ENCODE results near the gene HBM. TPM values are rescaled to one million over a fixed set of nuclear protein-coding genes. Genes with fewer than 3 reads are reported as not detected.
A peak's percentile ranks its signal among the peaks of the same experiment; 100 is the strongest.

HBM gene
- total and polyA plus RNA-seq, 10 of the 15 experiments (the other 5 are each of a cell fraction or from before 2014, with no cell fraction given): 0.23 TPM; not detected in 9

DNA sequence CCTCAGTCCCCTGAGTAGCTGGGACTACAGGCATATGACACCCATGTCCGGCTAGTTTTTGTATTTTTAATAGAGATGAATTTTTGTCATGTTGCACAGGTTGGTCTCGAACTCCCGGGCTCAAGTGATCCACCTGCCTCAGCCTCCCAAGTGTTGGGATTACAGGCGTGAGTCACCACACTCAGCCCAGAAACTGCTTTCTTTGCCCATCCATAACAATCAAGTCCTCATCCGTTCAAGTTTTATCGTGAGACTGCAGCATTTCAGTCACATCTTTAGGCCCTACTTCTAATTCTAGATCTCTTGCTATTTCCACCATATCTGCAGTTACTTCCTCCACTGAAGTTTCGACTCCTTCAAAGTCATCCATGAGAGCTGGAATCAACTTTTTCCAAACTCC lies 33.7 kb upstream of the HBM start:
- 95% methylated on average over 7 of the region's 7 CpGs for WGBS (ENCODE audit: insufficient coverage, insufficient replicate concordance, low lambda C conversion rate, missing lambda C conversion rate)
- Histone ChIP-seq H3K9me3 (replicated peaks; ENCODE audit: control insufficient read depth, insufficient read depth, low read length) (no peaks in the 10 kb centered on the region; the same call in 2 of the 3 replicates), H3K27me3 (replicated peaks in 1 of 2; ENCODE audit: control insufficient read depth in 2 of 2, insufficient read depth in 2 of 2, low read length in 1 of 2) (no peaks in the 10 kb centered on the region), H2AFZ (ENCODE audit: control insufficient read depth, low read depth, low read length) (no peak overlapping the region), H3K27ac (ENCODE audit: control insufficient read depth, insufficient read depth) (no peak overlapping the region), H4K20me1 (ENCODE audit: control insufficient read depth, insufficient read depth) (no peaks in the 10 kb centered on the region), H3K4me1 (ENCODE audit: control insufficient read depth, insufficient read depth, low read length) (peaks cover 13% of the 10 kb centered on the region), H3K36me3 (ENCODE audit: control insufficient read depth in 2 of 2, insufficient read depth in 2 of 2, low read length in 1 of 2) (no peaks in the 10 kb centered on the region; a peak in 1 of 4 replicates), H3K4me2 (ENCODE audit: control insufficient read depth, insufficient read depth) (no peak overlapping the region), H3K79me2 (ENCODE audit: control insufficient read depth, insufficient read depth, low read length) (peaks cover 22% of the 10 kb centered on the region), H3K9ac (ENCODE audit: control insufficient read depth, insufficient read depth, low read length) (no peak overlapping the region), H3K4me3 (no peak overlapping the region)
- ChIA-PET POLR2A (interaction anchor here (0.6 to 0.8 kb wide), 2 partner anchors 12 to 375 kb away, joined by 3 to 5 read pairs; no protein-coding TSS in a partner anchor), RAD21 (ENCODE audit: unreplicated experiment) (no interaction called here), SMC1A (ENCODE audit: uncharacterized antibody, unreplicated experiment) (no interaction called here), CTCF (interaction anchor here (1.1 to 1.2 kb wide), 2 partner anchors 29 to 103 kb away, joined by 3 to 4 read pairs; no protein-coding TSS in a partner anchor)
- TF ChIP-seq KDM1A (IDR thresholded peaks at IDR 0.05; ENCODE audit: borderline replicate concordance) (no peak), SIN3A (IDR thresholded peaks at IDR 0.05; ENCODE audit: low read depth, low read length) (no peak), YY1 (IDR thresholded peaks at IDR 0.05; ENCODE audit: low read depth, low read length) (no peak), MTA3 (IDR thresholded peaks at IDR 0.05; ENCODE audit: borderline replicate concordance, low read length) (no peak), NFIC (IDR thresholded peaks at IDR 0.05; ENCODE audit: low read depth, low read length) (no peak), CREM (IDR thresholded peaks at IDR 0.05; ENCODE audit: low read depth) (no peak), HDAC6 (IDR thresholded peaks at IDR 0.05; ENCODE audit: unreplicated experiment) (no peak)
- ATAC-seq: no peak
- intact Hi-C loops (cut with micrococcal nuclease; ENCODE audit: unreplicated experiment): no loop called here
- FAIRE-seq: no peak
- in situ Hi-C loops (cut with MboI): no loop called here
- no peak for DNase-seq (ENCODE audit: low read depth, low spot score)
- no TSS peak for BruUV-seq (replicated peaks)

DNA sequence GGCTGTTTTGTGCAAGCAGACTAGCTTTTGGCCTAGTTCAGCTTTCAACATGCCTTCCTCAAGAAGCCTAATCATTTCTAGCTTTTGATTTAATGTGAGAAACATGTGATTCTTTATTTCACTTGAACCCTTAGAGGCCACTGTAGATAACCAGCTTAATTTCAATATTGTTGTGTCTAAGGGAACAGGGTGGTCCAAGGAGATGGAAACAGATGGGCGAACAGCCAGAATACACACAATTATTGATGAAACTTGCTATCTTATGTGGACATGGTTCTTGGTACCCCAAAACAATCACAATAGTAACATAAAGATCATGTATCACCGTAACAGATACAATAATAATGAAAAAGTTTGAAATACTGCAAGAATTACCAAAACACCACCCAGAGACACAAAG lies 32.1 kb upstream of the HBM start:
- RAD21 ChIA-PET (ENCODE audit: unreplicated experiment): no interaction called here
- H3K9me3 ChIP-seq (replicated peaks; ENCODE audit: control insufficient read depth, insufficient read depth, low read length): no peaks in the 10 kb centered on the region; the same call in 2 of the 3 replicates
- TF ChIP-seq HDGF (IDR thresholded peaks at IDR 0.05) (no peak), FOS (IDR thresholded peaks at IDR 0.05; ENCODE audit: borderline replicate concordance, extremely low read depth, insufficient read length) (no peak), ZNF207 (IDR thresholded peaks at IDR 0.05; ENCODE audit: borderline replicate concordance) (no peak), HDAC6 (IDR thresholded peaks at IDR 0.05; ENCODE audit: unreplicated experiment) (no peak), STAT3 (IDR thresholded peaks at IDR 0.05; ENCODE audit: low read depth, low read length) (no peak), SMC3 (IDR thresholded peaks at IDR 0.05; ENCODE audit: borderline replicate concordance, low read length) (no peak), EGR1 (IDR thresholded peaks at IDR 0.05; ENCODE audit: borderline replicate concordance in 1 of 2, low read depth in 2 of 2, low read length in 2 of 2) (no peak), YY1 (IDR thresholded peaks at IDR 0.05; ENCODE audit: low read depth, low read length) (no peak)
- TF ChIP-seq, protein P1, sequence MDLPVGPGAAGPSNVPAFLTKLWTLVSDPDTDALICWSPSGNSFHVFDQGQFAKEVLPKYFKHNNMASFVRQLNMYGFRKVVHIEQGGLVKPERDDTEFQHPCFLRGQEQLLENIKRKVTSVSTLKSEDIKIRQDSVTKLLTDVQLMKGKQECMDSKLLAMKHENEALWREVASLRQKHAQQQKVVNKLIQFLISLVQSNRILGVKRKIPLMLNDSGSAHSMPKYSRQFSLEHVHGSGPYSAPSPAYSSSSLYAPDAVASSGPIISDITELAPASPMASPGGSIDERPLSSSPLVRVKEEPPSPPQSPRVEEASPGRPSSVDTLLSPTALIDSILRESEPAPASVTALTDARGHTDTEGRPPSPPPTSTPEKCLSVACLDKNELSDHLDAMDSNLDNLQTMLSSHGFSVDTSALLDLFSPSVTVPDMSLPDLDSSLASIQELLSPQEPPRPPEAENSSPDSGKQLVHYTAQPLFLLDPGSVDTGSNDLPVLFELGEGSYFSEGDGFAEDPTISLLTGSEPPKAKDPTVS (IDR thresholded peaks at IDR 0.05; ENCODE audit: low read depth, low read length): no peak

More for the DNA sequence above, 32.1 kb upstream of the HBM start:
- intact Hi-C loops (cut with micrococcal nuclease; ENCODE audit: unreplicated experiment) (no loop called here), in situ Hi-C loops (cut with MboI) (no loop called here)
- TSS peak; percentile 39 for BruUV-seq (replicated peaks)
- SMC1A ChIA-PET (ENCODE audit: uncharacterized antibody, unreplicated experiment): interaction anchor here (1.0 to 1.7 kb wide), 3 partner anchors 16 to 68 kb away, joined by 3 to 4 read pairs (median 3); no protein-coding TSS in a partner anchor
- Histone ChIP-seq H3K27ac (ENCODE audit: control insufficient read depth, insufficient read depth) (no peak overlapping the region), H3K27me3 (replicated peaks in 1 of 2; ENCODE audit: control insufficient read depth in 2 of 2, insufficient read depth in 2 of 2, low read length in 1 of 2) (no peaks in the 10 kb centered on the region), H3K36me3 (ENCODE audit: control insufficient read depth in 2 of 2, insufficient read depth in 2 of 2, low read length in 1 of 2) (no peaks in the 10 kb centered on the region; a peak in 1 of 4 replicates), H2AFZ (ENCODE audit: control insufficient read depth, low read depth, low read length) (no peak overlapping the region), H4K20me1 (ENCODE audit: control insufficient read depth, insufficient read depth) (no peaks in the 10 kb centered on the region), H3K4me2 (ENCODE audit: control insufficient read depth, insufficient read depth) (no peak overlapping the region), H3K9ac (ENCODE audit: control insufficient read depth, insufficient read depth, low read length) (no peak overlapping the region), H3K79me2 (ENCODE audit: control insufficient read depth, insufficient read depth, low read length) (peaks cover 32% of the 10 kb centered on the region), H3K4me3 (no peak overlapping the region), H3K4me1 (ENCODE audit: control insufficient read depth, insufficient read depth, low read length) (peaks cover 13% of the 10 kb centered on the region)
- ATAC-seq (no peak), DNase-seq (ENCODE audit: low read depth, low spot score) (no peak), FAIRE-seq (no peak)
- CTCF ChIA-PET: interaction anchor here (0.7 to 0.9 kb wide), 3 partner anchors 15 to 55 kb away, joined by 3 read pairs; no protein-coding TSS in a partner anchor
- WGBS (ENCODE audit: insufficient coverage, insufficient replicate concordance, low lambda C conversion rate, missing lambda C conversion rate): 91% methylated on average over 2 of the region's 2 CpGs
- POLR2A ChIA-PET: interaction anchor here (0.6 kb wide), 1 partner anchor 212 kb away, joined by 4 read pairs; no protein-coding TSS in a partner anchor

All from GM12878 (cell line).